IMR-90 (cell line): ENCODE results near the gene IQGAP2. TPM values are rescaled to one million over a fixed set of nuclear protein-coding genes. Genes with fewer than 3 reads are reported as not detected.

Source experiments
- ATAC-seq: fragments of 200-7000 bp; cut with Tn5 transposase; 2 replicates; pipeline ENCODE4 v1.9.1; 2020; ENCODE audit warnings: low read depth, mild to moderate bottlenecking, moderate library complexity
- BruUV-seq: library from RNA; stranded (reverse); fragments of 400-500 nt; replicated peaks from 2 replicates; lab custom pipeline; 2021; lab: Mats Ljungman, UMichigan
- CTCF ChIA-PET: fragments of 300-600 bp; formaldehyde crosslinking; extraction: SDS; loops from one replicate; lab custom pipeline; 2021; ENCODE audit warnings: antibody characterized with exemption; lab: Yijun Ruan, JAX
- POLR2A ChIA-PET: fragments of 300-600 bp; sonication (Branson Sonifier 250); formaldehyde crosslinking; loops from one replicate; lab custom pipeline; 2022; ENCODE audit warnings: antibody characterized with exemption; ENCODE audit not compliant: unreplicated experiment; lab: Charles Lee
- DNase-seq: peaks from one replicate; pipeline ENCODE4 v3.0.0; 2013
- H2AFZ ChIP-seq: replicated peaks from 2 replicates; pipeline ENCODE3; 2013; ENCODE audit warnings: low read length, mild to moderate bottlenecking; ENCODE audit not compliant: poor library complexity
- H2AK5ac ChIP-seq: 2 replicates; pipeline ENCODE4 v1.6.1; 2013; ENCODE audit warnings: low read depth, low read length, inconsistent platforms
- H2AK9ac ChIP-seq: replicated peaks from 2 replicates; pipeline ENCODE3; 2013; ENCODE audit warnings: mild to moderate bottlenecking, low read depth, low read length, moderate library complexity; ENCODE audit not compliant: poor library complexity
- H2BK120ac ChIP-seq: 2 replicates; pipeline ENCODE4 v1.6.1; 2013; ENCODE audit warnings: low read depth, low read length, inconsistent platforms
- H2BK15ac ChIP-seq: 3 replicates; pipeline ENCODE4 v1.6.1; 2013; ENCODE audit warnings: low read depth, low read length, inconsistent platforms
- H2BK20ac ChIP-seq: 2 replicates; pipeline ENCODE4 v1.6.1; 2013; ENCODE audit warnings: low read depth, mild to moderate bottlenecking, inconsistent platforms, low read length, moderate library complexity
- H2BK5ac ChIP-seq: 2 replicates; pipeline ENCODE4 v1.6.1; 2013; ENCODE audit warnings: mild to moderate bottlenecking, low read depth, low read length, inconsistent platforms; ENCODE audit not compliant: poor library complexity, severe bottlenecking
- H3K14ac ChIP-seq: replicated peaks from 2 replicates; pipeline ENCODE4 v1.6.1; 2013; ENCODE audit warnings: low read depth, low read length, inconsistent platforms
- H3K18ac ChIP-seq: 2 replicates; pipeline ENCODE4 v1.6.1; 2013; ENCODE audit warnings: low read depth, low read length, control low read depth
- H3K23ac ChIP-seq: 2 replicates; pipeline ENCODE4 v1.6.1; 2013; ENCODE audit warnings: low read depth, low read length, inconsistent platforms
- H3K27ac ChIP-seq: 2 replicates; pipeline ENCODE4 v1.5.1; 2013; ENCODE audit warnings: mild to moderate bottlenecking, control low read depth, low read length; ENCODE audit not compliant: insufficient read depth
- H3K27me3 ChIP-seq: 2 replicates; pipeline ENCODE4 v1.6.1; 2013; ENCODE audit warnings: low read length; ENCODE audit not compliant: control insufficient read depth, insufficient read depth
- H3K36me3 ChIP-seq: 2 replicates; pipeline ENCODE4 v1.6.1; 2013; ENCODE audit warnings: low read length, mixed read lengths; ENCODE audit not compliant: control insufficient read depth, insufficient read depth
- H3K4ac ChIP-seq: 2 replicates; pipeline ENCODE4 v1.6.1; 2013; ENCODE audit warnings: low read depth, low read length, inconsistent platforms
- H3K4me1 ChIP-seq: 2 replicates; pipeline ENCODE4 v1.6.1; 2013; ENCODE audit warnings: low read length, mixed read lengths; ENCODE audit not compliant: control insufficient read depth, insufficient read depth
- H3K4me2 ChIP-seq: 2 replicates; pipeline ENCODE4 v1.6.1; 2013; ENCODE audit warnings: low read depth, mild to moderate bottlenecking, control low read depth, low read length, moderate library complexity
- H3K4me3 ChIP-seq: 2 replicates; pipeline ENCODE4 v1.5.1; 2013; ENCODE audit warnings: low read depth, mild to moderate bottlenecking, control low read depth, low read length, moderate library complexity; ENCODE audit not compliant: insufficient read depth
- H3K56ac ChIP-seq: 2 replicates; pipeline ENCODE4 v1.6.1; 2013; ENCODE audit warnings: low read length, inconsistent platforms; ENCODE audit not compliant: insufficient read depth; ENCODE audit errors: extremely low read depth
- H3K79me1 ChIP-seq, 2 experiments: 2 replicates each; pipeline ENCODE4 v1.6.1; 2013; ENCODE audit warnings: low read length in 2 of 2, inconsistent platforms in 1 of 2, low read depth in 1 of 2
- H3K9ac ChIP-seq: 2 replicates; pipeline ENCODE4 v1.6.1; 2013; ENCODE audit warnings: low read depth, low read length, control low read depth
- H3K9me1 ChIP-seq: 2 replicates; pipeline ENCODE4 v1.6.1; 2013; ENCODE audit warnings: low read length, inconsistent platforms; ENCODE audit not compliant: insufficient read depth
- H3K9me3 ChIP-seq: 2 replicates; pipeline ENCODE4 v1.6.1; 2013; ENCODE audit warnings: low read length; ENCODE audit not compliant: control insufficient read depth, insufficient read depth
- H4K20me1 ChIP-seq: 2 replicates; pipeline ENCODE4 v1.6.1; 2013; ENCODE audit warnings: low read length, inconsistent platforms; ENCODE audit not compliant: insufficient read depth
- H4K5ac ChIP-seq: 2 replicates; pipeline ENCODE4 v1.6.1; 2013; ENCODE audit warnings: mild to moderate bottlenecking, low read depth, low read length, control low read depth
- H4K8ac ChIP-seq, 2 experiments: 2 replicates each; pipeline ENCODE4 v1.6.1; 2013; ENCODE audit warnings: low read depth in 2 of 2, low read length in 2 of 2, control low read depth in 1 of 2, inconsistent platforms in 1 of 2
- H4K91ac ChIP-seq: 2 replicates; pipeline ENCODE4 v1.6.1; 2013; ENCODE audit warnings: low read depth, low read length, inconsistent platforms; ENCODE audit not compliant: insufficient read depth
- CEBPB ChIP-seq: IDR thresholded peaks from 2 replicates; pipeline ENCODE4 v1.6.1; 2012; ENCODE audit warnings: low read depth, low read length, improper control_type of control experiment
- CTCF ChIP-seq: conservative IDR thresholded peaks from 2 replicates; pipeline ENCODE4 v1.5.1; 2012; ENCODE audit warnings: mild to moderate bottlenecking, low read depth, low read length, improper control_type of control experiment
- ELK1 ChIP-seq: fragments of 150-350 bp; IDR thresholded peaks from 2 replicates; pipeline ENCODE4 v1.6.1; 2016; ENCODE audit warnings: low read depth, mild to moderate bottlenecking, low read length, moderate library complexity, borderline replicate concordance
- FOS ChIP-seq: fragments of 150-350 bp; IDR thresholded peaks from 2 replicates; pipeline ENCODE4 v1.6.1; 2016; ENCODE audit warnings: low read depth, low read length
- MAFK ChIP-seq: IDR thresholded peaks from 2 replicates; pipeline ENCODE4 v1.6.1; 2012; ENCODE audit warnings: low read depth, low read length, improper control_type of control experiment
- MAZ ChIP-seq: IDR thresholded peaks from 2 replicates; pipeline ENCODE4 v1.6.1; 2012; ENCODE audit warnings: low read depth, mild to moderate bottlenecking, low read length, improper control_type of control experiment, moderate library complexity, borderline replicate concordance
- MXI1 ChIP-seq: IDR thresholded peaks from 2 replicates; pipeline ENCODE4 v1.6.1; 2012; ENCODE audit warnings: low read depth, mild to moderate bottlenecking, low read length, moderate library complexity, borderline replicate concordance
- NFE2L2 ChIP-seq: fragments of 150-350 bp; IDR thresholded peaks from 2 replicates; pipeline ENCODE4 v1.6.1; 2016; ENCODE audit warnings: low read depth, mild to moderate bottlenecking, low read length
- RAD21 ChIP-seq: IDR thresholded peaks from 2 replicates; pipeline ENCODE4 v1.6.1; 2012; ENCODE audit warnings: low read length, improper control_type of control experiment
- RCOR1 ChIP-seq: IDR thresholded peaks from 2 replicates; pipeline ENCODE4 v1.6.1; 2012; ENCODE audit warnings: mild to moderate bottlenecking, low read length, improper control_type of control experiment; ENCODE audit not compliant: insufficient replicate concordance
- RFX5 ChIP-seq: IDR thresholded peaks from 2 replicates; pipeline ENCODE4 v1.8.0; 2012; ENCODE audit warnings: low read depth, mild to moderate bottlenecking, low read length, moderate library complexity
- USF2 ChIP-seq: fragments of 150-350 bp; IDR thresholded peaks from 2 replicates; pipeline ENCODE4 v1.6.1; 2017; ENCODE audit warnings: mild to moderate bottlenecking, antibody characterized with exemption, low read length, low read depth
- WGBS, 2 experiments: methylation state at CpG; one replicate each; pipeline versions ENCODE4 v1.1.5 to v1.1.7; 2013; ENCODE audit warnings: missing lambda C conversion rate in 2 of 2; ENCODE audit not compliant: insufficient read length in 1 of 2; ENCODE audit errors: extremely low coverage in 2 of 2; 5-methylcytosine and 5-hydroxymethylcytosine counted together
- dilution Hi-C: fragments of 300-500 bp; cut with HindIII; formaldehyde crosslinking; loops from one replicate; pipeline ENCODE4 v1.14.3; 2018; ENCODE audit warnings: low sequenced_read_pairs; ENCODE audit not compliant: unreplicated experiment
- in situ Hi-C: fragments of 300-500 bp; cut with MboI; formaldehyde crosslinking; loops from 3 replicates; pipeline ENCODE4 v1.14.3; 2019; ENCODE audit warnings: low sequenced_read_pairs, inconsistent platforms, mixed read lengths
- intact Hi-C: fragments of 100-400 bp; cut with micrococcal nuclease; formaldehyde crosslinking; loops from 2 replicates; pipeline ENCODE4 v1.10.0; 2022
- polyA plus RNA-seq, 3 experiments: library from polyadenylated mRNA; depleted of rRNA; stranded (reverse); fragments of >200 nt; gene quantifications; 2 replicates each; pipeline ENCODE4 v1.2.3, GENCODE V29; 2012; ENCODE audit warnings: low replicate concordance in 1 of 3
- total RNA-seq: library from RNA; depleted of rRNA; stranded (reverse); fragments of >200 nt; gene quantifications from 2 replicates; pipeline ENCODE4 v1.2.3, GENCODE V29; 2012

Gene IQGAP2
- total and polyA plus RNA-seq, 2 of the 4 experiments (the other 2 are of a cell fraction), result 0.21 to 0.36 TPM

- no peak overlapping the region for H2AK9ac ChIP-seq
- dilution Hi-C loops, result no loop called here
Measured at GRCh38 chr5:76737846-76738245, 334.8 kb downstream of the IQGAP2 start.

More at GRCh38 chr5:76737846-76738245, 334.8 kb downstream of the IQGAP2 start:
- Histone ChIP-seq H2AK5ac (peak overlapping the region; percentile 33; the same call in 1 of the 2 replicates), H3K14ac (no peak overlapping the region; the same call in 1 of the 2 replicates), H2BK20ac (peak overlapping the region; percentile 57; the same call in 1 of the 2 replicates), H3K4me2 (no peak overlapping the region), H3K27me3 (no peaks in the 10 kb centered on the region), H4K8ac (peak overlapping the region in 1 of 2 experiments; percentile 85; a peak in 1 of 4 replicates), H3K4ac (peak overlapping the region; percentile 91; the same call in 1 of the 2 replicates), H3K36me3 (peaks cover 15% of the 10 kb centered on the region), H3K9me3 (no peaks in the 10 kb centered on the region; the same call in 1 of the 2 replicates), H2BK5ac (peak overlapping the region; percentile 81), H4K20me1 (peaks cover 3% of the 10 kb centered on the region; the same call in 1 of the 2 replicates), H3K56ac (no peak overlapping the region), H3K79me1 (peaks cover 11 to 28% of the 10 kb centered on the region in 2 experiments; a peak in 3 of 4 replicates), H2AFZ (no peak overlapping the region), H3K9me1 (peaks cover 14% of the 10 kb centered on the region), H3K18ac (peak overlapping the region; percentile 45), H3K4me1 (peaks cover 7% of the 10 kb centered on the region), H4K5ac (peak overlapping the region; percentile 44), H4K91ac (peak overlapping the region; percentile 64; the same call in 1 of the 2 replicates), H3K27ac (peak overlapping the region; percentile 35; the same call in 1 of the 2 replicates), H2BK15ac (peak overlapping the region; percentile 7; the same call in 1 of the 3 replicates), H3K9ac (no peak overlapping the region), H2BK120ac (peak overlapping the region; percentile 83), H3K23ac (peak overlapping the region; percentile 10; the same call in 1 of the 2 replicates), H3K4me3 (no peak overlapping the region)
- in situ Hi-C loops, result no loop called here
- no TSS peak for BruUV-seq
- POLR2A ChIA-PET, result no interaction called here
- TF ChIP-seq FOS (no peak), CEBPB (no peak), MAZ (no peak), MAFK (no peak), MXI1 (no peak), RFX5 (no peak), RCOR1 (no peak), USF2 (no peak), NFE2L2 (no peak), CTCF (no peak), ELK1 (no peak), RAD21 (no peak)
- ATAC-seq (no peak), DNase-seq (peak; percentile 39)
- intact Hi-C loops, result no loop called here
- 60% methylated on average over 2 of the region's 5 CpGs; no CpG with 5 or more reads in 1 of the 2 experiments for WGBS, 2 experiments
- CTCF ChIA-PET, result interaction anchor here (0.6 to 1.4 kb wide), 2 partner anchors 25 to 37 kb away, joined by 3 to 4 read pairs; no protein-coding TSS in a partner anchor
